Astrocyte of the hippocampus (primary cell): ENCODE data around the gene NSD1.
A peak's percentile ranks its signal among the peaks of the same experiment; 100 is the strongest.

Experiments used
- DNase-seq: peaks from one replicate; pipeline ENCODE4 v3.0.0; 2011; ENCODE audit warnings: low read depth, low spot score

Gene NSD1

DNA sequence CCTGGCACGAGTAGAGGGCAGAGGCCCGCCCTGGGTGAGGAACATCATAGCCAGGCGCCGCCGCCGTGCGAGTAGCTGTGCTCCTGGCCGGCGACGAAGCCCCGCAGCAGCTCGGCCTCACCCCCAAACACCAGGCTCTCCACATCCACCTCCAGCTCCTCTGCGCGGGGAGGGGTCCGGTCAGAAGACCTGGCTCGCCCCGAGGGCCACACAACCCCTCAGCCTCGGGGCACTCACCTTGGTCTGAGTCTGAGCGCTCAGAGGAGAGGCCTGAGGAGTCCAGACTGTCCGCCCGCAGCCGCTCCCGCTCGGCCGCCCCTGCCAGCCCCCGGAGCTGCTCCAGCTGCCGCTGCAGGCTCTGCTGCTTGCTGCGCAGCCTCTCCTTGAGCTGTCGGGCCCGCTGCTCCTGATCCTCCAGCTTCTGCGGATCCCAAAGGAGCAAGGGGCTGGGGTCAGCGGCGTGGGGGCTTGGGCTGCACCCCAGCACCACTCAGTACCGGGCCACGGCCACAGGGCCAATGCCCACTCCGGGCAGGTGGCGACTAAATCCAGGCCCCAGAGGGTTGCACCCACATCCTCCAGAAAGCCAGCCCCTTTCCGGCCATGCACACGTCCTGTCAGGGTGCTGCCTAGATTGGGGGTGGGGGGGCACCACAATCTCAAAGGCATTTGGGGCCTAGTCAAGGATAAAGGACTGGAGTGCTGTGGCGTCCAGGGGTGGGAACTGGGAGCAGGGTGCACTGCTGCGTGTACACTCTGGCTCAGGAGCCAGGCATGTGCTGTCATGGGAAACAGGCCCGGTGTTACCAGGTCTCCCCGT, 174.2 kb downstream of the NSD1 start:
- no peak for DNase-seq

DNA sequence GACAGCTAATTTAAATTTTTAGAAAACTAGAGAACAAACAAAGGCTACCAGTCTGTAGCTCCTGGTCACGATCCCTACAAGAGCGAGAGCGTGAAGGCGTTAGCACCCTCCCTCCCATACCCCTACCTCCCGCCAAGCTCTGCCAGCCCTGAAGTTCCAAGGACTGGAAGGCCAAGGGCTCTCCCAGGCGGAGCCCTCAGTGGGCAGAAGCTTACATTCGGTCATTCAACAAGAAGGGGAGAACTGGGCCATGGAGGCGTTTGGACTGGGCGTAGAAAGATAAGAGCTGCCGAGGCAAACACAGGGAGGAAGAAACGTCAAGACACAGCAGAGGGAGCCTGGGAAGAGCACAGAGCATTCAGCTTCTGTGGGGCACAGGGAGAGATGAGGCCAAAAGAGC, 175.2 kb downstream of the NSD1 start:
- no peak for DNase-seq

DNA sequence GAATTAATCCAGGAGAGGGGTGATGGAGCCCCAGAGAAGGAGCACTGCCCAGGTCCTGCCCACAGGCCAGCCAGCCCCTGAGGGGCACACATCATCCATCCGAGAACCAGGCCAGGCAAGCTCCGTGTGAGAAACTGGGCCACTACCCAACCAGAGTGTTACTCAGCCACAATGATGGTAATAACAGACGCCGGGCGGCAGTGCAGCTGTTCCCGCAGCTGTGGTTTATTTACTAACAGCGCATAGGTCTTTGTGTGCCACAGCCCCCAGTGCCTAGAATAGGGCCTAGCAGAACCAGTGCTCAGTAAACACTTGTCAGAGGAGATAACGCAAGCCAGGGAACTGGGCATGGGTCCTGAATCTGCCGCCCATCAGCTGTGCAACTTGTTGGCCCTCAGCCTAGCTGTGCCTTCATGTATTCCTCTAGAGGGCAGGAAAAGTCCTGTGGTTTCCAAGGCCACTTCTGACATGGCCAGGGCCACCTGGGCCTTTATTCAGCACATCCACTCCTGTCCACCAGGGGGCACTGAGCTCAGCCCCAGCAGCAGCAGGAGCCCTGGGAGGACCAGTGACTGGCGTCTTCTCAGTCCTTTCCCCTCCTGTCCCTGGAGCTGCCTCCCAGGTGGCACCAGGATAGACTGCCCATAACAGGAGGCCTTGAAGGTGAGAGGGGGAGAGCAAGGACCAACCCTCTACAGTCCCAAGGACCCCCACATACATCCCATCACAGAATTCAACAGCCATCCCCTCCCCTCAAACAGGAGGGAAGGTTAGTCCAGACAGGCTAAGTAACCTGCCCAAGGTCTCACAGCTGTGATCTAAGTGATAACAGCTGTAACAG, 176.0 kb downstream of the NSD1 start:
- DNase-seq = peak; percentile 85

DNA sequence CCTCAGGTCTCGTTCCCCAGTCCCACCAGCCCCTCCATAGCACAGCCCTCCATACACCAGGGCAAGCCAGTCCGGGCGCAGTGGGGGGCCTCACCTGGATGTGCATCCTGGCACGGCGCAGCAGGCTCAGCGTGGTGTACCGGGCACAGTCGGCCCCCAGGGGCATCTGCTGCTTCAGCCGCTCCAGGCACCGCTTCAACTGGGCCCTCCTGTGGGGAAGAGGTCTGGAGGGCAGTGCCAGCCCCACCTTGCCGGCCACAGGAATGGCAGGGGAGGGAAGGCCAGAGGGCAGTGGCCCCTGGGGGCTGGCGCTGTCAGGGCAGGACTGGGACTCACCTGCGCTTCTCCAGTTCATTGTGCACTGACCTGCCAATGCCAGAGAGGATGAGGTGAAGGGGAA, 176.8 kb downstream of the NSD1 start:
- no peak for DNase-seq

DNA sequence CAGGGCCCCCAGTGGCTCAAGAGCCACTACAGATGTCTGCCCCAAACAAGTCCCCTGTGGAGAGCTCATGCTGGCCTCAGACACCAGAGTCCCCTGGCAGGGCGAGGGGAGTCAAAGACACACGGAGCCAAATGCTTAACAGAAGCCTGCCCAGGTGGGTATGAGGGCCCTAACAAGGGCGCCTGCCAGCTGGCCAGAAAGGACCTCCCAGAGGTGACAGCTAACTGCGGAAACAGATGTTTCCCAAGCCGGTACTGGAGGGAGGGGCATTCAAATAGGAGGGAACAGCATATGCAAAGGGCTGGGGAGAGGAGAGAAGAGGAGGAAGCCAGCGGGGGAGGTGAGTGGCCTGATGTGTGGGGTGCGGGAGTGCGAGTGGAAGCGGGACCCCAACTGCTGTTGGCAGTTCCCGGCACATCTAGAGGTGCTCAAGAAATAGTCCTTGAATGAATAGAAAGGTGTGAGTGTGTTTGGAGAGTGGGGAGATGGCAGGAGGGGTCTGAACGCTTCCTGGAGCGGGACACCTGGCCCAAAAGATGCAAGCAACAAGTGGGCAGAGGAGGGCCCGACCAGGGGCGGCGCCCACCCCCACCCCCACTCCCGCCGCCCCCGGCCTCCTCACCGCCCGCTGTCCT, 177.3 kb downstream of the NSD1 start:
- peak; percentile 33 for DNase-seq

DNA sequence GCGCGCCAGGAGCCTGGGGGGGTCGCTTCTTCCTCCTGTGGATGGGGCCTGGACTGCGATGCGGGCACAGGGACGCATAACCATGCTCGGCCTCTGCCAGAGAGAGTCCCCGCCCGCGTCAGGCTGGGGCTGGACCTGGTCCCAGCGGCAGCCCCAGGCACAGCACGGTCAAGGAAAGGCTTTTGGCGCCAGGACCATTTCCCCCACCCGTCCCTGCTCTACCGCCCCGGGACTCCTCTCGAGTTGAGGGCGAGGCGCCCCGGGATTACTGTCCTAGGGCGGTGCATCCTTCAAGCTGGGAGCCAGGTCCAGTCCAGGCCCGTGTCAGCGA, 177.8 kb downstream of the NSD1 start:
- peak; percentile 48 for DNase-seq

DNA sequence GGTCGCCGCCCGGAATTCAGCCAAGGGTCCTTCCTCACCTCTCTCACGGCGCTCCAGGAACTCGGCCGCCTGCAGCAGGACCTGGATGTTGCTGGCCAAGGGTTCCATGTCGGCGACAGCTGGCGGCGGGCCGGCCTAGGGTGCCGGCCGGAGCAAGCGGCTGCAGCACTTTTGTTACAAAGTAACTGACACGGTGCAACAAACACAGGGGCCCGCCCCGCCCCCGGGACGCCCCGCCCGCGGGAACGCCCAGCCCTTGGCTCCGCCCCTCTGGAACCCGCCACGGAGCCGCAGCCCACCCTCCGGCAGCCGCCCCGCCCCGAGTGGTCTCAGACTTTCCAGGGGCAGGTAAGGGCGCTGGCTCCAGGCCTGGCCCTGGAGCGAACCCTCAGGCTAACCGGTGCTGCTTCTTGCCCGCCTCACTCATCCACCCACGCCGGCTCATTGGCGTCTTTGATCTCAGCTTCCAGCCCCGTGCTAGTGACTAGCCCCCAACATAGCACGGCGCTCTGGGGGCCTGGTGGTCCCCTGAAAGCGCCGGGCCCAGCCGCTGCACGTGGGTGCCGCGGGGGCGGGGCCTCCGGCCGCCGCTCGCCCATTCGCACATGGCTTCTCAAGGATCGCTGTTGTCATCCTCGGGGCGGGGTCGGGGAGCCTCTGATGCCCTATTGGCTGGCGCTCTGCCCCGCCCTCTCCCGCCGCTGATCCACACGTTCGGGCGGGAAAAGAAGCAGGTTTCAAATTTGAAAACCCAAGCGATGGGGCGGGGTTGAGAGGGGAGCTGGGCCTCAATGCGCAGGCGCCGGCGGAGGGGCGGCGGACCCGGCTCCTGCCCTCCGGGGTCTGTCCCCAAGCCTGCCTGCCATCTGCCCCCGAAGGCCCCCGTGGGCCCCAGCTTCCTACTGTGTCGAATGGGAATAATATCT, 178.4 kb downstream of the NSD1 start, which contains the start of gene MXD3:
Gene MXD3, minus strand, starts transcription at position 176 of the 926 bp plus-strand sequence. Its CDS starts 68 bp downstream, at position 108.
- DNase-seq = peak; percentile 97

DNA sequence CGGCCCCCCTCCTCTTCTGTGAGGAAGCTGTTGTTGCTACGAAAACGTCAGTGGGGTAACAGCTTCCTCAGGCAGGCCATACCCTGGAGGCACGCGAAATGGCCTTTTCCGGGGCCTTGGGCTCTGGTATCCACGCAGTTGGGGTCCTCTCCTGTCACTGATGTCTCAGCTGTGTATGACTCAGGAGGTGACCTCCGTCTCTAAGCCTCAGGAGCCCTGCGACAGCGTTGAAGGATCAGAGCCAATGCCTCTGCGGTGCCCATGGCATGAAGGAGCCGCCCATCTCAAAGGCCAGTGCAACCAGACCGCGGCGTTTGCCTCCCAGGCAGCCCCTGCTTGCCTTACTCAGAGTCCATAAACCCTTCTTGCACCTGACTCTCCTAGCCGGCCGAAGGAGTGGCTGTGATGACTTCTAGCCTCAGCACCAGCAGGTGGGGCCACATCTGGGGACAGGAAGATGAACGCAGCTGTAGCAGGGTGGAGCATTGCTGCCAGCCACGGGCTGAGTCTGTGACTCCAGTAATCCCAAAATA, 179.1 kb downstream of the NSD1 start:
- DNase-seq = no peak

DNA sequence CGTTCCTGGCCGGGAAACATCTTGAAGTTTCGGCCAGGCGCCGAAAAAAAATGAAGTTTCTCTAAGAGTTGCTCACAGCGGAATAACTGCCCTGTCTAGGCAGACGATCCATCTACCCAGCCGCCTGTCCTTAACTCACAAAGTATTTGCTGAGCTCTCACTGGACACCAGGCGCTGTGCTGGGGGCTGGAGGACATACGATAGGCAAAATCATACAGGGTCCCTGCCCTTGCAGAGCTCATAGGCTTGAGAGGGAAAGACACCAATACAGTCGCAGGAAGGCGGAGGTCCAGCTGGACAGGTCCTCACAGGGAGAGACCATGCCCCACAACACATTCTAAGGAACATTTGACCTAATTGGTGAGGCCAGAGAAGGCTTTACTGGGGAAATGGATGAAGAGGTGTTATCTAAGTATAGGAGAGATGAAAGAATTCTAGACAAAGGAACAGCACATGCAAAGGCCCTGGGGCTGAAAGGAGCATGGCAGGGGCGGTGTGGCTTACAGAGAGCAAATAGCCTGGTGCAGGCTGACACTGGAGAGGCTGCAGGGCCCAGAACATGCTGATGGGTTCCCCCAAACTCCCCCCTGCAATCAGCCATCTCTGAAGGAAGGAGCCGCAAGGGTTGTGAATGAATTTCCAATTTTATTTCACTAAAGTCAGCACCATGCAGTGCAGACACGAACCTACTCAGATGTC, 180.1 kb downstream of the NSD1 start:
- no peak for DNase-seq

DNA sequence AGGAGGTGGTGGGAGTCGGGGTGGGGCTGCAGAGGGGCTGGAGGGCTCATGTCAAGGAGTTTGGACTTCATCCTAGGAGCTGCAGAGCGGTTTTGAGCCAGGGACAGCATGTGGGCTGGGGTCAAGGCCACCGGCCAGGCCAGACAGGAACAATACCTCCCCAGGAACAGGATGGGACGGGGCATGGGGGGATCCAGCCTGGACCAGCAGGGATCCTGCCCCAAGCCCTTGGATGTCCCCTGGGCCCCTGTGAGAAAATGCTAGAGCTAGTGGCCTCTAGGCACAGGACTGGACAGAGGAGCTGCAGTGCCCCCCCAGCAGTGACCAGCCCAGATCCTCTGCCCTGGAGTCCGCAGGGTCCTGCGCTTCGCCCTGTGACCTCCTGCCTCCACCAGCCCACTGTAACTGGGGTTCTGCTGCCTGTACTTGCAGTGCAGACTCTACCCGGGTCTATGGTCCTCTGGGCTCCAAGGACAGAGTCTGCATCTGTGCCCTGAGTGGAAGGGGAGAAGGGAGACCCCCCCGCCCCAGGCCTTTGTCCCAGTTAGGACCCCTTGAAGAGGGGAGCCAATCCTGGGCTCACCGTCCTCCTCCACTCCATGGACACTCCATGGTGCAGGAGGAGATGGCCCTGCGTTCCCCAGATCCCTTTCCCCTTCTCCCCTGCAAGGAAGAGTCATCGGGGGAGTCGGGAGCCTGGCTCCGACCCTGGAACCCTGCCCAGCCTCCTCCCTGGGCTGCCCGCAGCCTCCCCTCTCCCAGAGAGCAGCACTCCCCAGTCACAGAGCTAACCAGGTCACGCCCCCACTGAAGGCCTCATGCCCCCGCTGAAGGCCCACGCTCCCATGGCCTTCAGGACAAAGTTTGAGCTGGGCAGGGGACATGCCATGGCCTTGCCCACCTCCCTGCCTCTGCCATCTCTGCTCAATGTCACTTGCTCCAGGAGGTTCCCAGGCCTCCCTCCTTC, 181.1 kb downstream of the NSD1 start:
- no peak for DNase-seq

DNA sequence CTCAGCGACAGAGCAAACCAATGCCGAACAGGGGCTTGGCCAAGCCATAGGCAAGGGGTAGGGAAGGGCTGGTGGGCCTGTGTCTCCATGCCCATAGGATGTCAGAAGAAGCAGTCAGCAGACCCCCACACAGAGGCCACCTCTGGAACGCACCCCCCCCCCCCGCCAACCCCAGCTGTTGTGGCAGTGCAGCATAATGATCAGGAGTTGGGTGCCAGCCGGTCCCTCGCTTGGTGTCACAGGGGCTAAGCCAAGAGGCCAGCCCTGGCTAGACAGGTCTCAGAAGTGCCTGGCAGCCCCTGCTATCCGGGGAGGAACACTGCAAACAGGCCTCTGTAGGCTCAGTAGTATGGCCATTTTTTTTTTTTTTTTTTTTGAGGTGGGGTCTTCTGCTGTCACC, 181.8 kb downstream of the NSD1 start:
- no peak for DNase-seq

DNA sequence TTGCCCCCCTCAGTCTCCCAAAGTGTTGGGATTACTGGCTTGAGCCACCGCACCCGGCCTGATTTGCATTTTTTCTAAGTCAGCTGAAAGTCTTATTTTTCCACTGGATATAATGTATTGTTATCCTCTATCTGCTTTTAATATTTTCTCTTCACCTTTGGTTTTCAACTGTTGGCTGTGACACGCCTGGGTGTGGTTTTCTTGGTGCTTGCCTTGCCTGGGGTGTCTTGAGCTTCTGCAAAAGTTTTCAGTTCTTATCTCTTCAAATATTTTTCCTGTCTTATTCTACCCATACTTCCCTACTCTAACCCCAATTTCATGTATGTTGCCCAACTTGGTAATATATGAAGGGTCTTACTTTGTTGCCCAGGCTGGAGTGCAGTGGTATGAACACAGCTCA, 182.4 kb downstream of the NSD1 start:
- no peak for DNase-seq

DNA sequence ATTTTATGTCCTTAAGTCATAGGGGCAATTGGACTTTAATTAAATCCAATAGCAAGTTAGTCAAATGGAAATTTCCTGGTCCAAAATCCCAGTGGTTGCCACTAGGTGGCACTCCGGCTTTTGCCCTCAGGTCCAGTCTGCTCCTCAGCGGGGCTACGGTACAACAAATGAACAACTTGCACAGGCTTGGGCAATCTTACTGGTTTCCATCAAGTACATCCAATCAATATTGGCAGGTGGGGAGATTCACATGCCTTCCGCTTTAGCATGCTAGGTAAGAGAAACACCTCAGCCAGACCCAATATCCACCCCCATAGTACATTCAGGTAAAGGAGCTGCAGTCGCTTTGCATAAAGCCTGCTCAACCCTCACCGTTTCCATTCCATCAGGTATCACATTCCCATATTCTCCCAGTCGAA, 184.4 kb downstream of the NSD1 start:
- peak; percentile 87 for DNase-seq

DNA sequence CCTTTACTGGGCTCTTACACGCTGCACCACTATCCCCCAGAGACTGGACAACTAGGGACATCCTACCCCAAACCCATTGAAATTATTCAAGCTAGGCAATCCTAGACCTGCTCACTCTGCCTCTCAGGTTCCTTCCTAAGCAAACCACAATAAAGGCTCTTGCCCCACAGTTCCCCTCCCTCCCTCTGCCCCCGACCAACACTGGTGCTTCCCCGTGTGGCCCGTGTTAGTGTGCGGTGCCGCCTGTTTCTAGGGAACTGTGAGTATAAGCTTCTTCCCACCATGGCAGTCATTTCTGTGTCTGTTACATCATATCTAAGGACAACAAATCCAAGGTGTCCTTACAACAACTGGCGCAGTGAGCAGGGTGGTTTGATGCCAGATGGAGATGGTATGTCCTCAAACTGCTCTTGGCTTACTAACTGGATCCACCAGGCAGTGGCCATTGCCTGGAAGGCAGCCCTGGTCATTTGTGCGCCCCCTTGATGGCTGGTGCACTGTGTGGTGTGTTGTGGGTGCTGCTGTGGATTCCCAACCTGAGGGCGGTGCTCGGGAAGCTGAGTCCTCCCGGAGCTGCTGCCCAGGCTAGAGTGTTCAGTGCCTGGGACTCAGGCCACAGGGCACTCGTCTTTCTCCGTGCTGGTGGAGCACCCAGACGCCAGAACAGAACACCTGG, 186.5 kb downstream of the NSD1 start:
- DNase-seq = no peak

DNA sequence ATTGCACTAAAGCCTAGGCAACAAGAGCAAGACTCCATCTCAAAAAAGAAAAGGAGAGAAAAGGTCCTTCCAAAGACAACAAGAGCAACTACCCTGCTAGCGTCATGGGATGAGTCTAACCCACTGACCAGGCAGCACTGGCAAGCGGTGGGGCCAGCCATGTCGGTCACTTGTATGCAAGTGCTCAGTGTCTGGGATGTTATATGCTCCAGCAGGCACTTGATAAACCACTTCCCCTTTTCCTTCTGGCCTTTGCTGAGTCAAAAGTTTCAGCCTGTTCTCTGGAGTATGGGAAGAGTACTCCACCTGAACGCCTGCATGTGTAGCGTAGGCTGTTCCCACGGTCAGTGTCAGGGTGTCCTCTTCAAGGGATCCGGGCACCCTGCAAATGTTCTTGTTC, 187.3 kb downstream of the NSD1 start:
- DNase-seq = no peak

DNA sequence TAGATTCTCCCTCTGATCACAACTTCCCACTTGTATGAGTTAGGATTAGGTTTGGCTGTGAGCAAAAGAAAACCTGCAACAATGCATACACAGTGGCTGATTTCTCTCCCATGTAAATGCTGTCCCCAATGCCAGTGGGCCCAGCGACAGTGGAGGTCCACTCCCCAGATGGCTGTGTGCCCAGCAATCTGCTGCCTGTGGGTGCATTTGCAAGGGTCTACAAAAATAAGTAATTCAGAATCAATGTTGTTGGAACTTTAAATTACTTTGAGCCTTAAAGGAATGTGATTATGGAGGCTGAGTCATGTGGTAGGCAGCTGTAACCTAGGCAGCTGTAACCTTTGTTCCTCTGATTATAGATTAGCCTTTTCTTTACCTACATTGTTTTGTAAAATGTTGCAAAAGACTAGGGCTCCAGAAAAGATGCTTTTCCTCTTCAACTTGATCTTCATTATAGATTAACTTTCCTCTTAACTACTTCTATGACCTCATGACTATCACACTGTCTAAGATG, 192.4 kb downstream of the NSD1 start:
- peak; percentile 46 for DNase-seq

DNA sequence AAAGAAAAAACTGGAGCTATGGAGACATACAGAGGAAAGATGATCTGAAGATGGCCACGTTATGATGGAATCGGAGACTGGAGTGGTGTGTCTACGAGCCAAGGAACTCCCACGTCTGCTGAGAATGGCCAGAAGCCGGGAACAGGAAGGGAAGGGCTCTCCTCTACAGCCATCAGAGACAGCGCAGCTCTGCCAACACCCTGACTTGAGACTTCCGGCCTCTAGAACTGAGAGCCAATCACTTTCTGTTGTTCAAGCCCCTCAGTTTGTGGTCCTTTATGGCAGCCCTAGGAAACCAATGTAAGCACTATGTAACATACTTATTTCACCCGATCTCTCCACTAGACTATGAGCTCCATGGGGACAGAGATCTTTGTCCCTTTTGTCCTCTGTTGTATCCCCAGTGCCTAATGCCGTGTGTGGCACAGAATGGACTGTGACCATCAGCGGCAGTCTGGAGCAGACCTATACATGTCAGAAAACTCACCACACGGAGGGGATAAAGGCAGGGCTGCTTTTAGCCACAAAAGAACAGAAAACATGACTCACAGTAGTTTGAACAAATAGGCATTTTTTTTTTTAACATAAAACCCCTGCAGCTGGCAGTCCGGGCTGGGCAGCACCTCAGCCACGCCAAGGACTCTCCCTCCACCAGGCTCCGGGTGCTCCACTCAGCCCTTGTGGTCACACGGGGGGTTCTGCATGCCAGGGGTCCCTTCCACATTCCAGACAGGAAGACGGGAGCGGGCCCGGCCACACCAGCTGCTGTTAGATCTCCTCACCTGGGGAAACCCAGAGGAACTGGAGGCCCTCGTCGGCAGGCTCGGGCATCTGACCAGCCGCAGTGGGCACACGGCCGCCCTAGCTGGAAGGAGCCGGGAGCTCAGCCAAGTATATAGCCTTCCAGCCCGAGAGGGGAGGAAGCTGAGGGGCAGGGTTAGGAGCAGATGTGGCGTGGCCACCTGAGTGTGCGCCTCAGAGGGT, 194.3 kb downstream of the NSD1 start:
- DNase-seq = peak; percentile 90
